MM.1S (cell line): ENCODE results near the gene SURF6.

Experiments
- CTCF ChIP-seq: fragments of 300-600 bp; sonication (generic); IDR thresholded peaks from 2 replicates; pipeline ENCODE4 v1.5.1; 2016; ENCODE audit warnings: antibody characterized with exemption, low read length, mixed read lengths
- EZH2 ChIP-seq: fragments of 300-600 bp; sonication (generic); optimal IDR thresholded peaks from 2 replicates; pipeline ENCODE3; 2017; ENCODE audit warnings: low read depth, mild to moderate bottlenecking, antibody characterized with exemption, low read length, mixed read lengths
- EZH2phosphoT487 ChIP-seq: fragments of 300-600 bp; sonication (generic); IDR thresholded peaks from 2 replicates; pipeline ENCODE4 v1.6.1; 2018; ENCODE audit warnings: antibody characterized with exemption, low read length

GRCh38 chr9:133351908-133352634, 16.1 kb upstream of the SURF6 start:
- TF ChIP-seq CTCF = peak; percentile 62
- TF ChIP-seq EZH2 = no peak
- TF ChIP-seq EZH2phosphoT487 = no peak
